Gastroesophageal sphincter (tissue), 3 donors: ENCODE results near the gene SYTL2.

ENCODE experiments used
- EP300 ChIP-seq: sonication (generic); formaldehyde crosslinking; IDR thresholded peaks from one replicate; pipeline ENCODE4 v1.6.1; 2017; ENCODE audit warnings: antibody characterized with exemption, mild to moderate bottlenecking
- POLR2AphosphoS5 ChIP-seq: sonication (generic); formaldehyde crosslinking; IDR thresholded peaks from one replicate; pipeline ENCODE4 v1.6.1; 2017; ENCODE audit warnings: antibody characterized with exemption
- TF ChIP-seq, protein P1 (sequence below), 4 experiments: fragments of 200-600 bp in 2 of 4; fragments of 450-650 bp in 2 of 4; sonication (generic) in 1 of 4; IDR thresholded peaks; one replicate each; pipeline ENCODE4 v1.5.1; 2017 to 2019; ENCODE audit warnings: antibody characterized with exemption in 4 of 4, mild to moderate bottlenecking in 2 of 4, moderate library complexity in 2 of 4

DNA sequence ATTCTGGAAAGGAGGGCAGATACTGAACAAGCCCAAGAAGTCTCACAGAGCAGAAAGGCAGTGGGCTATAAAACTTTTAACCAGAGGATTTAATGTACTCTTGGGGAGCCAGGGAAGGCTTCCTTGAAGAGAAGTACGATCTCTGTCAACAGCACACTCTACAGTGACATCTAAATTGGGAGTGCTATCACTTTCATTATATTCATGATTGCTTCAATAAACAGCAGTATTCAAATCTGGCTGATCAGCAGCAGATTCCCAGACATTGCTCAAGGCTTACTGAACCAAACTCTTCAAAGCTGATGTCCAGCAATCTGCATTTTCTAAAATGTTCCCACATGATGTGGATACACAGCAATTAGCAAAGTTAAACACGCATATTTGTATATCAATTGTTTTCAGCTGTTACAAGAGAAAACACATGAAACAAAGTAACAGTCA, 44.2 kb downstream of the SYTL2 start:
- no peak for TF ChIP-seq EP300
- TF ChIP-seq POLR2AphosphoS5 = no peak
- TF ChIP-seq, protein P1, sequence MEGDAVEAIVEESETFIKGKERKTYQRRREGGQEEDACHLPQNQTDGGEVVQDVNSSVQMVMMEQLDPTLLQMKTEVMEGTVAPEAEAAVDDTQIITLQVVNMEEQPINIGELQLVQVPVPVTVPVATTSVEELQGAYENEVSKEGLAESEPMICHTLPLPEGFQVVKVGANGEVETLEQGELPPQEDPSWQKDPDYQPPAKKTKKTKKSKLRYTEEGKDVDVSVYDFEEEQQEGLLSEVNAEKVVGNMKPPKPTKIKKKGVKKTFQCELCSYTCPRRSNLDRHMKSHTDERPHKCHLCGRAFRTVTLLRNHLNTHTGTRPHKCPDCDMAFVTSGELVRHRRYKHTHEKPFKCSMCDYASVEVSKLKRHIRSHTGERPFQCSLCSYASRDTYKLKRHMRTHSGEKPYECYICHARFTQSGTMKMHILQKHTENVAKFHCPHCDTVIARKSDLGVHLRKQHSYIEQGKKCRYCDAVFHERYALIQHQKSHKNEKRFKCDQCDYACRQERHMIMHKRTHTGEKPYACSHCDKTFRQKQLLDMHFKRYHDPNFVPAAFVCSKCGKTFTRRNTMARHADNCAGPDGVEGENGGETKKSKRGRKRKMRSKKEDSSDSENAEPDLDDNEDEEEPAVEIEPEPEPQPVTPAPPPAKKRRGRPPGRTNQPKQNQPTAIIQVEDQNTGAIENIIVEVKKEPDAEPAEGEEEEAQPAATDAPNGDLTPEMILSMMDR (IDR thresholded peaks at IDR 0.05) = no peak
